ENCODE results near the gene CCT2. TPM values are rescaled to one million over a fixed set of nuclear protein-coding genes. Genes with fewer than 3 reads are reported as not detected.

Gene CCT2
- total and polyA plus RNA-seq, 9 of the 15 experiments (the other 6 are each of a cell fraction or from before 2014, with no cell fraction given), result 341 to 738 (median 490) TPM

DNA sequence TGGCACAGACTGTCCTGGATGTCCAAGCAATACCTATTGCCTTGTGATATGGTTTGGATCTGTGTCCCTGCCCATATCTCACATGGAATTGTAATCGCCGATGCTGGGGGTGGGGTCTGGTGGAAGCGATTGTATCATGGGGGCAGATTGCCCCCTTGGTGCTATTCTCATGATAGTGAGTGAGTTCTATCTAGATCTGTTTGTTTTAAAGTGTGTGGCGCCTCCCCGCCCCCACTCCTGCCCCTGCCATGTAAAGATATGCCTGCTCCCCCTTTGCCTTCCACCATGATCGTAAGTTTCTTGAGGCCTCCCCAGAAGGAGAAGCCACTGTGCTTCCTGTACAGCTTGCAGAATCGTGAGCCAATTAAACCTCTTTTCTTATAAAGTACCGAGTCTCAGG, 42.2 kb downstream of the CCT2 start:
- in situ Hi-C loops (cut with MboI), result no loop called here
- Histone ChIP-seq H3K9me1 (ENCODE audit: control insufficient read depth, insufficient read depth, low read length) (no peaks in the 10 kb centered on the region), H3K36me3 (ENCODE audit: control insufficient read depth, insufficient read depth, low read length) (no peaks in the 10 kb centered on the region), H2AFZ (ENCODE audit: low read depth, low read length) (no peak overlapping the region), H3K9ac (ENCODE audit: insufficient read depth in 1 of 2, low read depth in 2 of 2, low read length in 2 of 2) (no peak overlapping the region), H3K9me3 (replicated peaks; ENCODE audit: control insufficient read depth, insufficient read depth, low read depth, low read length) (no peaks in the 10 kb centered on the region), H3K4me3 (no peak overlapping the region), H3K27ac (ENCODE audit: extremely low read depth, low read depth, low read length) (no peak overlapping the region), H3K4me2 (ENCODE audit: insufficient read depth, low read length) (peak overlapping the region; percentile 6; the same call in 1 of the 2 replicates), H4K20me1 (replicated peaks; ENCODE audit: control insufficient read depth, insufficient read depth, low read length) (0 out of 2 replicates have a peak, but pooled peaks cover 5% of the 10 kb centered on the region), H3K79me2 (ENCODE audit: control insufficient read depth, insufficient read depth, low read length) (no peaks in the 10 kb centered on the region), H3K27me3 (ENCODE audit: control insufficient read depth in 2 of 2, insufficient read depth in 2 of 2, low read length in 2 of 2) (0 out of 5 replicates have a peak, but pooled peaks cover 0 to 6% of the 10 kb centered on the region in 2 experiments), H3K4me1 (replicated peaks in 1 of 2; ENCODE audit: control insufficient read depth in 2 of 2, insufficient read depth in 2 of 2, low read length in 2 of 2) (peaks cover 16 to 18% of the 10 kb centered on the region in 2 experiments)
- DNase-seq (ENCODE audit: extremely low read depth in 1 of 4, low spot score in 3 of 4), result no peak
- no peak for FAIRE-seq
- ChIA-PET CTCF (ENCODE audit: low intra/inter-chr PET ratio) (no interaction called here), POLR2A (no interaction called here)
- ATAC-seq, result no peak
- intact Hi-C loops (cut with micrococcal nuclease), result no loop called here
- no TSS peak for BruUV-seq (replicated peaks)
- 6% methylated on average over 8 of the region's 8 CpGs for WGBS (ENCODE audit: insufficient coverage, low coverage, missing lambda C conversion rate)
- TF ChIP-seq, protein P1, sequence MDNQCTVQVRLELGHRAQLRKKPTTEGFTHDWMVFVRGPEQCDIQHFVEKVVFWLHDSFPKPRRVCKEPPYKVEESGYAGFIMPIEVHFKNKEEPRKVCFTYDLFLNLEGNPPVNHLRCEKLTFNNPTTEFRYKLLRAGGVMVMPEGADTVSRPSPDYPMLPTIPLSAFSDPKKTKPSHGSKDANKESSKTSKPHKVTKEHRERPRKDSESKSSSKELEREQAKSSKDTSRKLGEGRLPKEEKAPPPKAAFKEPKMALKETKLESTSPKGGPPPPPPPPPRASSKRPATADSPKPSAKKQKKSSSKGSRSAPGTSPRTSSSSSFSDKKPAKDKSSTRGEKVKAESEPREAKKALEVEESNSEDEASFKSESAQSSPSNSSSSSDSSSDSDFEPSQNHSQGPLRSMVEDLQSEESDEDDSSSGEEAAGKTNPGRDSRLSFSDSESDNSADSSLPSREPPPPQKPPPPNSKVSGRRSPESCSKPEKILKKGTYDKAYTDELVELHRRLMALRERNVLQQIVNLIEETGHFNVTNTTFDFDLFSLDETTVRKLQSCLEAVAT (IDR thresholded peaks at IDR 0.05), result no peak
- no peak for TF ChIP-seq RBFOX2 (IDR thresholded peaks at IDR 0.05; ENCODE audit: low read depth, low read length)
- TF ChIP-seq PML (IDR thresholded peaks at IDR 0.05; ENCODE audit: low read length), result no peak
- no peak for TF ChIP-seq BCL6 (CRISPR knock-in tag; IDR thresholded peaks at IDR 0.05)
- no peak for TF ChIP-seq ILK (tag; IDR thresholded peaks at IDR 0.05; ENCODE audit: borderline replicate concordance, low read depth)
- no peak for TF ChIP-seq ZBED1 (IDR thresholded peaks at IDR 0.05)
- no peak for TF ChIP-seq THRAP3 (IDR thresholded peaks at IDR 0.05; ENCODE audit: borderline replicate concordance)
- no peak for TF ChIP-seq RBM39 (optimal IDR thresholded peaks at IDR 0.05; ENCODE audit: low read depth, low read length)
- TF ChIP-seq POLR2A (conservative IDR thresholded peaks at IDR 0.05), result no peak
- no peak for TF ChIP-seq CCNT2 (IDR thresholded peaks at IDR 0.05; ENCODE audit: borderline replicate concordance, extremely low read depth, insufficient read length, low read depth, low read length)
- TF ChIP-seq NR2C1 (IDR thresholded peaks at IDR 0.05), result no peak
- TF ChIP-seq NR2C1 (tag; IDR thresholded peaks at IDR 0.05), result no peak
- no peak for TF ChIP-seq TCF3 (CRISPR knock-in tag; IDR thresholded peaks at IDR 0.05)
- TF ChIP-seq, protein P2, sequence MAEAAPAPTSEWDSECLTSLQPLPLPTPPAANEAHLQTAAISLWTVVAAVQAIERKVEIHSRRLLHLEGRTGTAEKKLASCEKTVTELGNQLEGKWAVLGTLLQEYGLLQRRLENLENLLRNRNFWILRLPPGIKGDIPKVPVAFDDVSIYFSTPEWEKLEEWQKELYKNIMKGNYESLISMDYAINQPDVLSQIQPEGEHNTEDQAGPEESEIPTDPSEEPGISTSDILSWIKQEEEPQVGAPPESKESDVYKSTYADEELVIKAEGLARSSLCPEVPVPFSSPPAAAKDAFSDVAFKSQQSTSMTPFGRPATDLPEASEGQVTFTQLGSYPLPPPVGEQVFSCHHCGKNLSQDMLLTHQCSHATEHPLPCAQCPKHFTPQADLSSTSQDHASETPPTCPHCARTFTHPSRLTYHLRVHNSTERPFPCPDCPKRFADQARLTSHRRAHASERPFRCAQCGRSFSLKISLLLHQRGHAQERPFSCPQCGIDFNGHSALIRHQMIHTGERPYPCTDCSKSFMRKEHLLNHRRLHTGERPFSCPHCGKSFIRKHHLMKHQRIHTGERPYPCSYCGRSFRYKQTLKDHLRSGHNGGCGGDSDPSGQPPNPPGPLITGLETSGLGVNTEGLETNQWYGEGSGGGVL (CRISPR knock-in tag; IDR thresholded peaks at IDR 0.05), result no peak
- no peak for TF ChIP-seq KHSRP (IDR thresholded peaks at IDR 0.05)
- TF ChIP-seq CHD2 (IDR thresholded peaks at IDR 0.05; ENCODE audit: low read depth, low read length), result no peak
- no peak for TF ChIP-seq ZNF324 (CRISPR knock-in tag; IDR thresholded peaks at IDR 0.05)
- TF ChIP-seq DPF2 (IDR thresholded peaks at IDR 0.05), result 0 out of 2 replicates have a peak, but pooled peaks have one; percentile 12
- TF ChIP-seq ZNF766 (CRISPR knock-in tag; conservative IDR thresholded peaks at IDR 0.05), result peak; percentile 81
- no peak for TF ChIP-seq NFXL1 (CRISPR knock-in tag; IDR thresholded peaks at IDR 0.05)
- TF ChIP-seq POLR3G (IDR thresholded peaks at IDR 0.05; ENCODE audit: extremely low read depth, insufficient read length, insufficient replicate concordance), result no peak
- TF ChIP-seq CBFA2T3 (IDR thresholded peaks at IDR 0.05), result peak; percentile 58
